Fibroblast of lung (primary cell): ENCODE data around the gene ANKS4B.

Experiments
- EZH2 ChIP-seq: IDR thresholded peaks from 2 replicates; pipeline ENCODE4 v1.5.1; 2012; ENCODE audit warnings: low read length, control low read depth, mild to moderate bottlenecking; ENCODE audit errors: missing control alignments
- TF ChIP-seq, protein P1 (sequence below), 2 donors: IDR thresholded peaks in 1 of 2; conservative IDR thresholded peaks in 1 of 2; 1 replicate in 1 of 2; 2 replicates in 1 of 2; pipeline ENCODE4 v1.5.1; 2011 to 2012; ENCODE audit warnings: low read length in 2 of 2, control low read depth in 1 of 2, inconsistent platforms in 1 of 2, low read depth in 1 of 2, mild to moderate bottlenecking in 1 of 2

DNA sequence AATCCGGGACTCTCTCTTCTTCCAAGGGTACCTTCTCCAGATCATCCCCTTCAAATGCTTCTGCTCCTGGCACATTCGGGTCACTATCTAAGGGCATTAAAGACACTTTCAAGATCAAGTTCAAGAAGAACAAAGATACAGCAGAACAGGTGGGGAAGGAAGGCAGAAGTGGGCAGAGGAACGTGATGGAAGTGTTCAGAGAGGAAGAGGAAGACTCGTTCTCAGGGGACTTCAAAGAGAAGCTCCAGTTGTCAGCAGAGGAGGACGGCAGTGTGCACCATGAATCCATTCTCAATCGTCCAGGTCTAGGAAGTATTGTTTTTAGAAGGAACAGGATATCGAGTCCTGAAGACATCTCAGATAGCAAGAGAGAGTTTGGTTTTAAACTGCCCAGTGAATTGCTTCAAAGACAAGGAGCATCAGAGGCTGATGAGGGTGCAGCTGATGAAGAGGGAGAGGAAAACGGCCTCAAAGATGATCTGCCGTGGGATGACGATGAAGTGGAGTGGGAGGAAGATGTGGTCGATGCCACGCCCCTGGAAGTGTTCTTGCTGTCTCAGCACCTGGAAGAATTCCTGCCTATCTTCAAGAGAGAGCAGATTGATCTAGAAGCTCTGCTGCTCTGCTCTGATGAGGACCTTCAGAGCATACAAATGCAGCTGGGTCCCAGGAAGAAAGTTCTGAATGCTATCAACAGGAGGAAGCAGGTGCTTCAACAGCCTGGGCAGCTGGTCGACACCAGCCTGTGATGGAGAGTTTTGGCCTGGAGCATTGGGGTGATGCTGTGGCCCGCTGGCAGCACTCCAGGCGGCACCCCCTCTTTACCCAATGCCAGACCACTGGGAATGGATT is 16.8 kb downstream of the ANKS4B start:
- TF ChIP-seq EZH2 = no peak
- TF ChIP-seq, protein P1, sequence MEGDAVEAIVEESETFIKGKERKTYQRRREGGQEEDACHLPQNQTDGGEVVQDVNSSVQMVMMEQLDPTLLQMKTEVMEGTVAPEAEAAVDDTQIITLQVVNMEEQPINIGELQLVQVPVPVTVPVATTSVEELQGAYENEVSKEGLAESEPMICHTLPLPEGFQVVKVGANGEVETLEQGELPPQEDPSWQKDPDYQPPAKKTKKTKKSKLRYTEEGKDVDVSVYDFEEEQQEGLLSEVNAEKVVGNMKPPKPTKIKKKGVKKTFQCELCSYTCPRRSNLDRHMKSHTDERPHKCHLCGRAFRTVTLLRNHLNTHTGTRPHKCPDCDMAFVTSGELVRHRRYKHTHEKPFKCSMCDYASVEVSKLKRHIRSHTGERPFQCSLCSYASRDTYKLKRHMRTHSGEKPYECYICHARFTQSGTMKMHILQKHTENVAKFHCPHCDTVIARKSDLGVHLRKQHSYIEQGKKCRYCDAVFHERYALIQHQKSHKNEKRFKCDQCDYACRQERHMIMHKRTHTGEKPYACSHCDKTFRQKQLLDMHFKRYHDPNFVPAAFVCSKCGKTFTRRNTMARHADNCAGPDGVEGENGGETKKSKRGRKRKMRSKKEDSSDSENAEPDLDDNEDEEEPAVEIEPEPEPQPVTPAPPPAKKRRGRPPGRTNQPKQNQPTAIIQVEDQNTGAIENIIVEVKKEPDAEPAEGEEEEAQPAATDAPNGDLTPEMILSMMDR (conservative IDR thresholded peaks at IDR 0.05 in 1 of 2, IDR thresholded peaks at IDR 0.05 in 1 of 2; ENCODE audit: low read depth in 1 of 2, low read length in 2 of 2) = no peak
